IMR-90 (cell line): ENCODE measurements around the gene LYRM9. TPM values are rescaled to one million over a fixed set of nuclear protein-coding genes. Genes with fewer than 3 reads are reported as not detected.

Experiments used
- ATAC-seq: fragments of 200-7000 bp; cut with Tn5 transposase; 2 replicates; pipeline ENCODE4 v1.9.1; 2020; ENCODE audit warnings: low read depth, mild to moderate bottlenecking, moderate library complexity
- BruUV-seq: library from RNA; stranded (reverse); fragments of 400-500 nt; replicated peaks from 2 replicates; lab custom pipeline; 2021; lab: Mats Ljungman, UMichigan
- CTCF ChIA-PET: fragments of 300-600 bp; formaldehyde crosslinking; extraction: SDS; loops from one replicate; lab custom pipeline; 2021; ENCODE audit warnings: antibody characterized with exemption; lab: Yijun Ruan, JAX
- POLR2A ChIA-PET: fragments of 300-600 bp; sonication (Branson Sonifier 250); formaldehyde crosslinking; loops from one replicate; lab custom pipeline; 2022; ENCODE audit warnings: antibody characterized with exemption; ENCODE audit not compliant: unreplicated experiment; lab: Charles Lee
- DNase-seq: peaks from one replicate; pipeline ENCODE4 v3.0.0; 2013
- H2AFZ ChIP-seq: replicated peaks from 2 replicates; pipeline ENCODE3; 2013; ENCODE audit warnings: low read length, mild to moderate bottlenecking; ENCODE audit not compliant: poor library complexity
- H2AK5ac ChIP-seq: 2 replicates; pipeline ENCODE4 v1.6.1; 2013; ENCODE audit warnings: low read depth, low read length, inconsistent platforms
- H2AK9ac ChIP-seq: replicated peaks from 2 replicates; pipeline ENCODE3; 2013; ENCODE audit warnings: mild to moderate bottlenecking, low read depth, low read length, moderate library complexity; ENCODE audit not compliant: poor library complexity
- H2BK120ac ChIP-seq: 2 replicates; pipeline ENCODE4 v1.6.1; 2013; ENCODE audit warnings: low read depth, low read length, inconsistent platforms
- H2BK15ac ChIP-seq: 3 replicates; pipeline ENCODE4 v1.6.1; 2013; ENCODE audit warnings: low read depth, low read length, inconsistent platforms
- H2BK20ac ChIP-seq: 2 replicates; pipeline ENCODE4 v1.6.1; 2013; ENCODE audit warnings: low read depth, mild to moderate bottlenecking, inconsistent platforms, low read length, moderate library complexity
- H2BK5ac ChIP-seq: 2 replicates; pipeline ENCODE4 v1.6.1; 2013; ENCODE audit warnings: mild to moderate bottlenecking, low read depth, low read length, inconsistent platforms; ENCODE audit not compliant: poor library complexity, severe bottlenecking
- H3K14ac ChIP-seq: replicated peaks from 2 replicates; pipeline ENCODE4 v1.6.1; 2013; ENCODE audit warnings: low read depth, low read length, inconsistent platforms
- H3K18ac ChIP-seq: 2 replicates; pipeline ENCODE4 v1.6.1; 2013; ENCODE audit warnings: low read depth, low read length, control low read depth
- H3K23ac ChIP-seq: 2 replicates; pipeline ENCODE4 v1.6.1; 2013; ENCODE audit warnings: low read depth, low read length, inconsistent platforms
- H3K27ac ChIP-seq: 2 replicates; pipeline ENCODE4 v1.5.1; 2013; ENCODE audit warnings: mild to moderate bottlenecking, control low read depth, low read length; ENCODE audit not compliant: insufficient read depth
- H3K27me3 ChIP-seq: 2 replicates; pipeline ENCODE4 v1.6.1; 2013; ENCODE audit warnings: low read length; ENCODE audit not compliant: control insufficient read depth, insufficient read depth
- H3K36me3 ChIP-seq: 2 replicates; pipeline ENCODE4 v1.6.1; 2013; ENCODE audit warnings: low read length, mixed read lengths; ENCODE audit not compliant: control insufficient read depth, insufficient read depth
- H3K4ac ChIP-seq: 2 replicates; pipeline ENCODE4 v1.6.1; 2013; ENCODE audit warnings: low read depth, low read length, inconsistent platforms
- H3K4me1 ChIP-seq: 2 replicates; pipeline ENCODE4 v1.6.1; 2013; ENCODE audit warnings: low read length, mixed read lengths; ENCODE audit not compliant: control insufficient read depth, insufficient read depth
- H3K4me2 ChIP-seq: 2 replicates; pipeline ENCODE4 v1.6.1; 2013; ENCODE audit warnings: low read depth, mild to moderate bottlenecking, control low read depth, low read length, moderate library complexity
- H3K4me3 ChIP-seq: 2 replicates; pipeline ENCODE4 v1.5.1; 2013; ENCODE audit warnings: low read depth, mild to moderate bottlenecking, control low read depth, low read length, moderate library complexity; ENCODE audit not compliant: insufficient read depth
- H3K56ac ChIP-seq: 2 replicates; pipeline ENCODE4 v1.6.1; 2013; ENCODE audit warnings: low read length, inconsistent platforms; ENCODE audit not compliant: insufficient read depth; ENCODE audit errors: extremely low read depth
- H3K79me1 ChIP-seq, 2 experiments: 2 replicates each; pipeline ENCODE4 v1.6.1; 2013; ENCODE audit warnings: low read length in 2 of 2, inconsistent platforms in 1 of 2, low read depth in 1 of 2
- H3K9ac ChIP-seq: 2 replicates; pipeline ENCODE4 v1.6.1; 2013; ENCODE audit warnings: low read depth, low read length, control low read depth
- H3K9me1 ChIP-seq: 2 replicates; pipeline ENCODE4 v1.6.1; 2013; ENCODE audit warnings: low read length, inconsistent platforms; ENCODE audit not compliant: insufficient read depth
- H3K9me3 ChIP-seq: 2 replicates; pipeline ENCODE4 v1.6.1; 2013; ENCODE audit warnings: low read length; ENCODE audit not compliant: control insufficient read depth, insufficient read depth
- H4K20me1 ChIP-seq: 2 replicates; pipeline ENCODE4 v1.6.1; 2013; ENCODE audit warnings: low read length, inconsistent platforms; ENCODE audit not compliant: insufficient read depth
- H4K5ac ChIP-seq: 2 replicates; pipeline ENCODE4 v1.6.1; 2013; ENCODE audit warnings: mild to moderate bottlenecking, low read depth, low read length, control low read depth
- H4K8ac ChIP-seq, 2 experiments: 2 replicates each; pipeline ENCODE4 v1.6.1; 2013; ENCODE audit warnings: low read depth in 2 of 2, low read length in 2 of 2, control low read depth in 1 of 2, inconsistent platforms in 1 of 2
- H4K91ac ChIP-seq: 2 replicates; pipeline ENCODE4 v1.6.1; 2013; ENCODE audit warnings: low read depth, low read length, inconsistent platforms; ENCODE audit not compliant: insufficient read depth
- BHLHE40 ChIP-seq: fragments of 150-350 bp; IDR thresholded peaks from 2 replicates; pipeline ENCODE4 v1.6.1; 2016; ENCODE audit warnings: mild to moderate bottlenecking, low read depth, low read length
- CTCF ChIP-seq: conservative IDR thresholded peaks from 2 replicates; pipeline ENCODE4 v1.5.1; 2012; ENCODE audit warnings: mild to moderate bottlenecking, low read depth, low read length, improper control_type of control experiment
- ELK1 ChIP-seq: fragments of 150-350 bp; IDR thresholded peaks from 2 replicates; pipeline ENCODE4 v1.6.1; 2016; ENCODE audit warnings: low read depth, mild to moderate bottlenecking, low read length, moderate library complexity, borderline replicate concordance
- NFE2L2 ChIP-seq: fragments of 150-350 bp; IDR thresholded peaks from 2 replicates; pipeline ENCODE4 v1.6.1; 2016; ENCODE audit warnings: low read depth, mild to moderate bottlenecking, low read length
- RAD21 ChIP-seq: IDR thresholded peaks from 2 replicates; pipeline ENCODE4 v1.6.1; 2012; ENCODE audit warnings: low read length, improper control_type of control experiment
- USF2 ChIP-seq: fragments of 150-350 bp; IDR thresholded peaks from 2 replicates; pipeline ENCODE4 v1.6.1; 2017; ENCODE audit warnings: mild to moderate bottlenecking, antibody characterized with exemption, low read length, low read depth
- WGBS, 2 experiments: methylation state at CpG; one replicate each; pipeline versions ENCODE4 v1.1.5 to v1.1.7; 2013; ENCODE audit warnings: missing lambda C conversion rate in 2 of 2; ENCODE audit not compliant: insufficient read length in 1 of 2; ENCODE audit errors: extremely low coverage in 2 of 2; 5-methylcytosine and 5-hydroxymethylcytosine counted together
- dilution Hi-C: fragments of 300-500 bp; cut with HindIII; formaldehyde crosslinking; loops from one replicate; pipeline ENCODE4 v1.14.3; 2018; ENCODE audit warnings: low sequenced_read_pairs; ENCODE audit not compliant: unreplicated experiment
- in situ Hi-C: fragments of 300-500 bp; cut with MboI; formaldehyde crosslinking; loops from 3 replicates; pipeline ENCODE4 v1.14.3; 2019; ENCODE audit warnings: low sequenced_read_pairs, inconsistent platforms, mixed read lengths
- intact Hi-C: fragments of 100-400 bp; cut with micrococcal nuclease; formaldehyde crosslinking; loops from 2 replicates; pipeline ENCODE4 v1.10.0; 2022
- polyA plus RNA-seq, 3 experiments: library from polyadenylated mRNA; depleted of rRNA; stranded (reverse); fragments of >200 nt; gene quantifications; 2 replicates each; pipeline ENCODE4 v1.2.3, GENCODE V29; 2012; ENCODE audit warnings: low replicate concordance in 1 of 3
- total RNA-seq: library from RNA; depleted of rRNA; stranded (reverse); fragments of >200 nt; gene quantifications from 2 replicates; pipeline ENCODE4 v1.2.3, GENCODE V29; 2012

The LYRM9 gene
- total and polyA plus RNA-seq, 2 of the 4 experiments (the other 2 are of a cell fraction) = 3.2 to 4.8 TPM

- Histone ChIP-seq H4K8ac (no peak overlapping the region), H3K23ac (no peak overlapping the region), H3K4me1 (no peaks in the 10 kb centered on the region), H3K4ac (no peak overlapping the region), H2AK9ac (no peak overlapping the region), H3K56ac (no peak overlapping the region), H2AK5ac (no peak overlapping the region), H2AFZ (no peak overlapping the region), H3K18ac (no peak overlapping the region), H3K79me1 (no peaks in the 10 kb centered on the region), H3K27ac (no peak overlapping the region), H3K4me2 (no peak overlapping the region), H4K5ac (no peak overlapping the region), H3K14ac (no peak overlapping the region), H2BK5ac (no peak overlapping the region), H3K27me3 (peaks cover 10% of the 10 kb centered on the region), H3K36me3 (no peaks in the 10 kb centered on the region), H4K91ac (no peak overlapping the region), H2BK15ac (no peak overlapping the region), H3K9me1 (no peaks in the 10 kb centered on the region), H4K20me1 (no peaks in the 10 kb centered on the region), H3K9me3 (no peaks in the 10 kb centered on the region), H2BK20ac (no peak overlapping the region), H3K9ac (no peak overlapping the region), H3K4me3 (no peak overlapping the region), H2BK120ac (no peak overlapping the region)
- no peak for DNase-seq
- POLR2A ChIA-PET = no interaction called here
- CTCF ChIA-PET = no interaction called here
- no TSS peak for BruUV-seq
- in situ Hi-C loops = no loop called here
- no peak for ATAC-seq
- TF ChIP-seq BHLHE40 (no peak), NFE2L2 (no peak), RAD21 (no peak), USF2 (no peak), CTCF (no peak), ELK1 (no peak)
- WGBS, 2 experiments = 5% methylated on average over 3 of the region's 7 CpGs; no CpG with 5 or more reads in 1 of the 2 experiments
- intact Hi-C loops = loop anchor here (10.0 kb wide), 1 partner anchor 99 kb away; no protein-coding TSS in a partner anchor
- dilution Hi-C loops = no loop called here
Observed at GRCh38 chr17:27915709-27916108, 22.5 kb upstream of the LYRM9 start.
